AG10803 (cell line): ENCODE results near the gene NXN.
A peak's percentile ranks its signal among the peaks of the same experiment; 100 is the strongest.

Experiments used
- DNase-seq: peaks from one replicate; pipeline ENCODE4 v3.0.0; 2010; ENCODE audit warnings: low read depth
- H3K4me3 ChIP-seq: 2 replicates; pipeline ENCODE4 v1.5.1; 2011; ENCODE audit warnings: mild to moderate bottlenecking, low read length, control low read depth
- CTCF ChIP-seq: conservative IDR thresholded peaks from 2 replicates; pipeline ENCODE4 v1.5.1; 2011; ENCODE audit warnings: mild to moderate bottlenecking, low read length, control low read depth, inconsistent platforms

Gene NXN

DNA sequence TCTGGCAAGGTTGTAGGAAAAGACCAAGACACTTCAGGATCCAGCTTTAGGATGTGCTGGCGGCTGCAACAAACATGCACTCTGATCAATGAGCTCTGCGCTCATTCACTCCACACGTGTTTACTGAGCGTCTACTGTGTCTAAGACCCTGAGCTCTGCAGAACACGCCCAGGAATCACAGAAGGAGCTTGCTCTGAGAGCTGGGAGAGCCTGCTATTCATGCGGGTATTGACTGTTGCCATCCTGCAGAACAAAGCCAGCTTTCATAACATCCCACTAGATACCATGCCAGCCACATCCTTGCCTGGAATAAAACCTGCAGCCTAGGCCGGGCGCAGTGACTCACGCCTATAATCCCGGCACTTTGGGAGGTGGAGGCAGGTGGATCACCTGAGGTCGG is 44.1 kb downstream of the NXN start:
- no peak for TF ChIP-seq CTCF
- no peak overlapping the region for H3K4me3 ChIP-seq
- no peak for DNase-seq

DNA sequence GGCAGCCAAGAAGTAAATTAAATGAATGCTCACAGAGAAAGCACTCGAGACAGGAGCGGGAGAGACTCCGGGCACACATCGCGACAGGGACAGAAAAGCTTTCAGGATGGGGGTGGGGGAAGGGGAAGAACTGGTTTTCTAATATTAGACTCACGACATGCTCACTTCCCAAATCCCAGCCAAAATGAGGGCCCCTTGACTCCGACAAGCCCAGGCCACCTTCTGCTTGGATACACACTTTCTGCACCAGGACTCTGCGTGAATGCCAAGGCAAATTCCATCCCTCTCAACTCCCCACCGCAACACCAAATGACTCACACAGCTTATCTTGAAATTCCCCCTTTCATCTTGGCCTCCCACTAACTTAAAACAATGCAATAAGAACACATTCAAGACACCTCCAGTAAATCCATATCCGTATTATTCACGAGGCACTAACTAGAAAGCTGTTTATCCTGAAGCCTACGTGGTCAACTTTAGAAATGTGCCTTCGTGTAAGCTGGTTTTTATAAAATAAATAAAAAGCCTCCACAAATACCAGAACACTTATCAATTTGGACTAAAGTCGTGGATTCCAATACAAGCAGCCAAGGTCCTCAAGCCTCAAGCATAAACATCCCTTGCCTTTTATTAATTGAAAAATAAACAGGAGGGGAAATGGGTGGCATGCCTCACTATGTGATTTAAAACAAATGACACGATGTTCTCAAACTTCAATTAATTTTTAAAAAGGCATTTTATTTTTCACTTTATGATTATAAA is 46.1 kb downstream of the NXN start:
- DNase-seq = peak; percentile 91
- no peak overlapping the region for H3K4me3 ChIP-seq

GRCh38 chr17:930258-930657 is 49.3 kb downstream of the NXN start:
- H3K4me3 ChIP-seq = no peak overlapping the region
- no peak for TF ChIP-seq CTCF
- DNase-seq = no peak

More for the DNA sequence above, 46.1 kb downstream of the NXN start:
- TF ChIP-seq CTCF = no peak

GRCh38 chr17:929586-929985 is 50.0 kb downstream of the NXN start:
- no peak for TF ChIP-seq CTCF
- no peak overlapping the region for H3K4me3 ChIP-seq

DNA sequence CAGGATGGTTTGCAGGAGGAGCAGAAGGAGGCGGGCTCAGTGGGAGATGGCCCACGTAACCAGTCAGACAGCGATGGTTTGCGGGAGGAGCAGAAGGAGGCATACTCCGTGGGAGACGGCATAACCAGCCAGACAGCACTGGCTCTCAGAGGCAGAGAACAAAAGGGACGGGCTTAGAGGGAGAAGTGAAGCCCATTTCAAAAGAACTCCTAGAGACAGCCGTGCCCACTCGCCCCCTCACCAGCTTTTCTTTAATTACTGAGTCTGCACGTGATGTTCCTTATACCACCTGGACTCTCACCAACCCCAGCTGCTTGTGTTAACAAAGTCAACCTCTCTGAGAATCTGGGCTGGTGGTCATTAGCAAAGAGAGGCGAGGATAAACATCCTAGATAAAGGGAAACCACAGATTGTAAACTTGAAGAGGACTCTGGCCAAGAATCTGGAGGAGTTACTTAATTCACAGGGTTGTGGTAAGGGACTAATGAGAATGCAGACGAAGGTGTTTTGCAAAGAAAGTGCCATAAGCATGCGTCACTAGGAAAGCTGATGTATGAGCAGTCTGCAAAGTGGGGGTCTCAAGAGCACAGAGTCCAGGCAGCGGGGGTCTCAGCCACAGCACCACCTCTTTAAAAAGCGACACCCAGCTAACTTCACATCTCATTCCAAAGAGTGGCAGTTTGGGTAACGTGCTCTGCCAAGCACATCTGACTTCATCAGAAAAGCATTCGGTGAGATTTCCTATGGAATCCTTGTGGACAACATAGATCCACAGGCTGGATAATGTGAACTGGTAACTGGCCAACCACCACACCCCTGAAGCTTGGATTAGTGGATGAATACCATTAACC is 51.7 kb downstream of the NXN start:
- DNase-seq = peak; percentile 98
- H3K4me3 ChIP-seq = no peak overlapping the region

More at GRCh38 chr17:929586-929985, 50.0 kb downstream of the NXN start:
- no peak for DNase-seq

DNA sequence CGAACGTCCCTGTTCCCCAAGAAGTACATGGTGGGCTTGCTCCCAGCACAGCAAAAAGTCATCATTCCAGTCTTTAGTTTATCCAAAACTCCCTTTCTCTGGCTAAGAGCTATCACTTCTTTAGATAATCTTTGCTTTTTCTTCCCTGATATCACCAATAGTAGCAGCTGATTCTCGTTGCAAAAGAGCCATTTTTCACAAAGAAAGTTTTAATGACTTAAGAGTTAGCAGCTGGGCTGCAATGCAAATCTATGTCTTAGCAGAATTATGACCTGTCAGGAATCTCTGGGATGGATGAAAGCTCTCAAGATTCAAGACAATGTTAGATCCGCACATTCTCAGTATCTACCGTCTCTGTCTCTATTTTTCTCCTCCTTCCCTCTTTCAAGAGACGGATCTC is 53.8 kb downstream of the NXN start:
- no peak for TF ChIP-seq CTCF
- no peak for DNase-seq
- no peak overlapping the region for H3K4me3 ChIP-seq

More for the DNA sequence above, 51.7 kb downstream of the NXN start:
- TF ChIP-seq CTCF = no peak
